HEK293T (cell line): ENCODE data around the gene XPNPEP2.

Source experiments
- CTCF ChIA-PET: fragments of 350-600 bp; formaldehyde crosslinking; extraction: SDS; loops from one replicate; lab custom pipeline; 2021; ENCODE audit warnings: antibody characterized with exemption, inconsistent platforms; lab: Yijun Ruan, JAX
- POLR2A ChIA-PET: fragments of 350-600 bp; formaldehyde crosslinking; extraction: SDS; loops from one replicate; lab custom pipeline; 2020; ENCODE audit warnings: antibody characterized with exemption, inconsistent platforms; lab: Yijun Ruan, JAX
- DNase-seq: peaks from one replicate; pipeline ENCODE4 v3.0.0; 2012; ENCODE audit warnings: mixed read lengths; ENCODE audit errors: extremely low spot score
- ARNT ChIP-seq: fragments of 450-650 bp; IDR thresholded peaks from 2 replicates; pipeline ENCODE4 v1.6.1; 2017; ENCODE audit warnings: mild to moderate bottlenecking
- BHLHE40 ChIP-seq: fragments of 450-650 bp; IDR thresholded peaks from 2 replicates; pipeline ENCODE4 v1.6.1; 2016; ENCODE audit warnings: mild to moderate bottlenecking, moderate library complexity, borderline replicate concordance
- CTBP1 ChIP-seq: fragments of 450-650 bp; IDR thresholded peaks from 2 replicates; pipeline ENCODE4 v1.6.1; 2016; ENCODE audit warnings: borderline replicate concordance
- ELF4 ChIP-seq: fragments of 450-650 bp; IDR thresholded peaks from 2 replicates; pipeline ENCODE4 v1.6.1; 2017; ENCODE audit warnings: antibody characterized with exemption
- FOXA1 ChIP-seq: fragments of 450-650 bp; IDR thresholded peaks from 2 replicates; pipeline ENCODE4 v1.6.1; 2016; ENCODE audit warnings: mild to moderate bottlenecking
- FOXK2 ChIP-seq: fragments of 450-650 bp; IDR thresholded peaks from 2 replicates; pipeline ENCODE4 v1.6.1; 2016; ENCODE audit warnings: mild to moderate bottlenecking
- FOXM1 ChIP-seq: fragments of 450-650 bp; IDR thresholded peaks from 2 replicates; pipeline ENCODE4 v1.6.1; 2017; ENCODE audit warnings: mild to moderate bottlenecking, borderline replicate concordance
- HDGF ChIP-seq: fragments of 450-650 bp; IDR thresholded peaks from 2 replicates; pipeline ENCODE4 v1.6.1; 2017; ENCODE audit warnings: antibody characterized with exemption, borderline replicate concordance
- L3MBTL2 ChIP-seq: fragments of 450-650 bp; conservative IDR thresholded peaks from 2 replicates; pipeline ENCODE4 v1.6.1; 2016; ENCODE audit warnings: mild to moderate bottlenecking
- LEF1 ChIP-seq: fragments of 450-650 bp; IDR thresholded peaks from 2 replicates; pipeline ENCODE4 v1.6.1; 2017; ENCODE audit warnings: mild to moderate bottlenecking, borderline replicate concordance
- NFRKB ChIP-seq: fragments of 450-650 bp; IDR thresholded peaks from 2 replicates; pipeline ENCODE4 v1.6.1; 2016; ENCODE audit warnings: mild to moderate bottlenecking, moderate library complexity
- SP1 ChIP-seq: fragments of 450-650 bp; IDR thresholded peaks from 2 replicates; pipeline ENCODE4 v1.6.1; 2017
- SUZ12 ChIP-seq: fragments of 450-650 bp; IDR thresholded peaks from 2 replicates; pipeline ENCODE4 v1.6.1; 2016; ENCODE audit warnings: mild to moderate bottlenecking
- TARDBP ChIP-seq: fragments of 450-650 bp; IDR thresholded peaks from 2 replicates; pipeline ENCODE4 v1.6.1; 2016
- ZNF384 ChIP-seq: fragments of 450-650 bp; IDR thresholded peaks from 2 replicates; pipeline ENCODE4 v1.6.1; 2016
- TF ChIP-seq, protein P1 (sequence below): fragments of 450-650 bp; IDR thresholded peaks from 2 replicates; pipeline ENCODE4 v1.6.1; 2016

The XPNPEP2 gene

DNA sequence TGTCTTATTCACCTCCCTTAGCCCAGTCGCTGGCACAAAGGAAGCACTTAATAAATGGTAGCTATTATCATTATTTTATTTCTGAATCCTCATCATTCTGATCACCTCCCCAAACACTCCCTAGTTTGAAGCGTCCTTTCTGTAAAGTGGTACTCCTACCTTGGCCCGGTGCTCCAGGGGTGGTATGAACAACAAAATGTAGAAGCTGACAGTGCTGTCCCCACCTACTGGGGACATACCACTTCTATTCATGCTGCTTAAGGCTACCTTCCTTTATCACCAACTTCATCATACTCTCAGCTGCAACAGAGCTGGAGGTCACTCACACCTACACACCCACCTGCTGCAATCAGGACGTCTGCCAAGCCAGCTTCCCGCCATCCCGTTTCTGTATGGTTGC, 43.2 kb upstream of the XPNPEP2 start:
- ChIA-PET CTCF (interaction anchor here (1.2 kb wide), 1 partner anchor 31 kb away, joined by 4 read pairs; no protein-coding TSS in a partner anchor), POLR2A (no interaction called here)
- TF ChIP-seq CTBP1 (no peak), SUZ12 (no peak), ELF4 (no peak), ZNF384 (no peak), TARDBP (no peak), LEF1 (no peak), SP1 (no peak), NFRKB (no peak), BHLHE40 (no peak), ARNT (no peak), FOXM1 (no peak), HDGF (no peak), L3MBTL2 (no peak), FOXA1 (no peak)
- TF ChIP-seq, protein P1, sequence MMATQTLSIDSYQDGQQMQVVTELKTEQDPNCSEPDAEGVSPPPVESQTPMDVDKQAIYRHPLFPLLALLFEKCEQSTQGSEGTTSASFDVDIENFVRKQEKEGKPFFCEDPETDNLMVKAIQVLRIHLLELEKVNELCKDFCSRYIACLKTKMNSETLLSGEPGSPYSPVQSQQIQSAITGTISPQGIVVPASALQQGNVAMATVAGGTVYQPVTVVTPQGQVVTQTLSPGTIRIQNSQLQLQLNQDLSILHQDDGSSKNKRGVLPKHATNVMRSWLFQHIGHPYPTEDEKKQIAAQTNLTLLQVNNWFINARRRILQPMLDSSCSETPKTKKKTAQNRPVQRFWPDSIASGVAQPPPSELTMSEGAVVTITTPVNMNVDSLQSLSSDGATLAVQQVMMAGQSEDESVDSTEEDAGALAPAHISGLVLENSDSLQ, result no peak
- no peak for DNase-seq

DNA sequence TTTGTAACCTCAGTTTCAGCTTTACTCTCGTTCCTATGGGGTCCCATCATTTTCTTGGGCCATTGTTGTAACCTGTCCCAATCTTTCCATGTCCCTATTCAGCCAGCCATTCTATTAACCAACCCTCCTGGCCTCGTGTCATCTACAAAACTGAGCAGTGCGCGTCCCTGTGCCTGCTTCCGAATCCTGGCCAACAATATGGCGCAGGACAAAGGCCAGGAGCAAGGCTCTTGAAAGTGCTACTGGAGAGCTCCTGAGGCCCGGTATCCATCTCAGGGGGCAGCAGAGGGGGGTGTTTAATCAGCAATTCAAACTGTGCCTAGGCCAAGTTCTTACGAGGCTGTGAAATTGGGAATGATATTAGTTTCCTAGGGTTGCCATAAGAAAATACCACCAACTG, 42.8 kb upstream of the XPNPEP2 start:
- CTCF ChIA-PET, result interaction anchor here (1.2 kb wide), 1 partner anchor 30 kb away, joined by 4 read pairs; no protein-coding TSS in a partner anchor
- POLR2A ChIA-PET, result no interaction called here
- no peak for DNase-seq

DNA sequence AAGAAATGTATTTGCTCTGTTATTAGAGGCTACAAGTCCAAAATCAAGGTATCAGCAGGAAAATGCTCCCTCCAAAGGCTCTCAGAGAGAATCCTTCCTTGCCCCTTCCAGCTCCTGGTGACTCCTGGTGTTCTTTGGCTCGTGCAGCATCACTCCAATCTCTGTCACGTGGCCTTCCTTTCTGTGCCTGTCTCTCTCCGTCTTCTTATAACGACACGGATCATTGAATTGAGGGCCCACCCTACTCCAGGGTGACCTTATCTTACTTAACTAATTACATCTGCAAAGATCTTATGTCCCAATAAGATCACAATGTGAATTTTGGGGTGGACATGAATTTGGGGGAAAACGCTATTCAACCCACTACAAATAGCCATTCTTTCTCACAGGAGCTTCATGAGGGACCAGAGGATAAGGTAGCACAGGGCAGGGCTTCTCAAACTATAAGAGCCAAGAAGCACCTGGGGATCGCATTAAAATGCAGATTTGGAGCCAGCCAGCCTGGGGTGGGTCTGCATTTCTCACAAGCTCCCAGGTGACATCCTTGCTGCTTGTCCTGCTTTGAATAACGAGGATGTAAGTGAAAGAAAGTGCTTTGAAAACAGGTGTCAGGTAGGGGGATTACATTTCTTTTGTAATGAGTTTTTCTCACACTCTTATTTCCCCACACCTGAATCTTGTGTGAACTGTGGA, 42.2 kb upstream of the XPNPEP2 start:
- ChIA-PET CTCF (interaction anchor here (0.5 to 1.2 kb wide), 2 partner anchors 30 to 157 kb away, joined by 4 read pairs; partner anchors contain the start of gene OCRL), POLR2A (no interaction called here)
- DNase-seq, result no peak
- TF ChIP-seq CTBP1 (no peak), FOXK2 (no peak), HDGF (no peak), SP1 (no peak), NFRKB (no peak), ZNF384 (no peak), BHLHE40 (no peak), FOXA1 (no peak), ELF4 (no peak), ARNT (no peak), TARDBP (no peak)
- TF ChIP-seq, protein P1, result no peak

More for the DNA sequence above, 42.8 kb upstream of the XPNPEP2 start:
- no peak for TF ChIP-seq ELF4
- TF ChIP-seq LEF1, result no peak
- no peak for TF ChIP-seq FOXA1
- TF ChIP-seq SUZ12, result no peak
- no peak for TF ChIP-seq ARNT
- TF ChIP-seq ZNF384, result no peak
- no peak for TF ChIP-seq HDGF
- no peak for TF ChIP-seq L3MBTL2
- TF ChIP-seq, protein P1, result no peak
- TF ChIP-seq SP1, result no peak
- TF ChIP-seq CTBP1, result no peak
- TF ChIP-seq FOXK2, result no peak
- no peak for TF ChIP-seq FOXM1
- no peak for TF ChIP-seq BHLHE40
- no peak for TF ChIP-seq NFRKB

DNA sequence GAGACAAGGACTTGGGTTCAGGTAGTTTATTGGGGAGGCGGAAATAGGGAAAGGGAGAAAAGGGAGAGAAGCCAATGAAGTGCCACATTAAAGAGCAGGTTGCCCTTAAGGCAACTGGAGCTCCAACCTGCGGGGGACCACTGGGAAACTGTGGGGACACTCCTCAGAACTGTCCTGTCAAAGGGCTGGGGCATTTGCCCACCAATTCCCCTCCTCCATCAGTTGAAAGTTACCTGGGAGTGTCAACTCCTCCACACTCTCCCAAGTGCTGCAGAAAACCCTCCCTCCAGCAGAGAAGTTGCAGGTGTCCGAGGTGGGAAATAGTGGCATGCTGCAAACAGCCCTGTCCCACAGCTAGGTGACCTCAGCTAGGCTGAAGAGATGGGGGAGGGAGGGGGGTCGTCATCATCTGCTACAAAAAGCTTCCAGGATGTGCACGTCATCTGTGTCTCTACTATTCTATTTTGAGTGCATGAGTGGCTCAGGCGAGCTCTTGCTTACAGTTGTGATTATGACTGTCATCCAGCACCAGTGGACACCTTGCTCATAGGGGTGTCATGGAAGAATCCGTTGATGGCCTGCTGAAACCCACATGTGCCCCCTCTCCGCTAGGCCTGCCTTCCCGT, 41.5 kb upstream of the XPNPEP2 start:
- no peak for DNase-seq
- TF ChIP-seq LEF1 (no peak), ZNF384 (no peak), ARNT (no peak), HDGF (no peak), FOXK2 (no peak), BHLHE40 (no peak), NFRKB (no peak), SP1 (no peak), ELF4 (no peak), SUZ12 (no peak), FOXA1 (no peak), FOXM1 (no peak), L3MBTL2 (no peak), CTBP1 (no peak)
- ChIA-PET CTCF (interaction anchor here (0.6 kb wide), 1 partner anchor 17 kb away, joined by 3 read pairs; no protein-coding TSS in a partner anchor), POLR2A (no interaction called here)

DNA sequence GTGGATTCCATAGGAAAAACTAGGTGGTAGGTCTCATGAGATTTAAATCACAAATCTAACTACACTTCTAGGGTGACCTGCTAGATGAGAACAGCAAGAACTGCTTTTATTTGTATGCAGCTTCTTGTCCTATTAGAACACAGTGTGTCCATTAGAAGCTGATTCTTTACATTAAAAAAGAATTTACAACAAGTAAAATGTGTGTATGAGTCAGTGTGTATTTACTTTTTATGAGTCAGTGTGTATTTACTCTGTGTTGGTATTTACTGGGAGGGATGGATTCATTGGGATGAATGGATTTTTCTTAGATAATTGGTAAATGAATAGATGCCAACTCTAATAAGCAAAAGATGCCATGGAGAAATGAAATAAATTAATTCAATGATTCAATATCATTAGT, 40.6 kb upstream of the XPNPEP2 start:
- no peak for DNase-seq
- no peak for TF ChIP-seq BHLHE40
- TF ChIP-seq FOXM1, result no peak
- TF ChIP-seq NFRKB, result no peak
- TF ChIP-seq LEF1, result no peak
- TF ChIP-seq TARDBP, result no peak
- ChIA-PET POLR2A (no interaction called here), CTCF (no interaction called here)
